K562 (cell line): Measurements from ENCODE around the gene ARHGAP30. TPM values are rescaled to one million over a fixed set of nuclear protein-coding genes. Genes with fewer than 3 reads are reported as not detected.

Experiments
- CBFA2T3 ChIP-seq: fragments of 450-650 bp; IDR thresholded peaks from 2 replicates; pipeline ENCODE4 v1.6.1; 2017
- CC2D1A ChIP-seq: fragments of 450-650 bp; IDR thresholded peaks from 2 replicates; pipeline ENCODE4 v1.6.1; 2017; ENCODE audit warnings: mild to moderate bottlenecking
- DIDO1 ChIP-seq: fragments of 450-650 bp; IDR thresholded peaks from 2 replicates; pipeline ENCODE4 v1.6.1; 2016; ENCODE audit warnings: low read depth, missing biosample characterization, missing genetic modification characterization
- ERF ChIP-seq: fragments of 450-650 bp; formaldehyde crosslinking; IDR thresholded peaks from 2 replicates; pipeline ENCODE4 v1.4.0; 2020; ENCODE audit warnings: mild to moderate bottlenecking, mixed read lengths
- ESRRB ChIP-seq: fragments of 250-450 bp; sonication (Bioruptor Pico); IDR thresholded peaks from 2 replicates; pipeline ENCODE4 v1.5.0; 2020; ENCODE audit warnings: mild to moderate bottlenecking, moderate library complexity, borderline replicate concordance
- HDAC2 ChIP-seq: fragments of 450-650 bp; IDR thresholded peaks from 2 replicates; pipeline ENCODE4 v1.6.1; 2016; ENCODE audit warnings: mild to moderate bottlenecking
- HEY1 ChIP-seq: fragments of 250-450 bp; sonication (Bioruptor Pico); IDR thresholded peaks from 2 replicates; pipeline ENCODE4 v1.5.0; 2020; ENCODE audit warnings: mild to moderate bottlenecking, moderate library complexity, borderline replicate concordance
- NCOA2 ChIP-seq, 2 experiments: fragments of 450-650 bp; IDR thresholded peaks; 2 replicates each; pipeline ENCODE4 v1.6.1; 2018; ENCODE audit warnings: mild to moderate bottlenecking in 2 of 2, moderate library complexity in 1 of 2; ENCODE audit not compliant: partially characterized antibody in 2 of 2
- PML ChIP-seq: IDR thresholded peaks from 2 replicates; pipeline ENCODE4 v1.6.1; 2012; ENCODE audit warnings: low read length, inconsistent platforms
- RB1 ChIP-seq: fragments of 450-650 bp; IDR thresholded peaks from 2 replicates; pipeline ENCODE4 v1.6.1; 2017; ENCODE audit warnings: low read depth, mild to moderate bottlenecking
- ZC3H11A ChIP-seq: IDR thresholded peaks from 2 replicates; pipeline ENCODE4 v1.6.1; 2012; ENCODE audit warnings: low read depth, low read length, improper control_type of control experiment
- ZKSCAN8 ChIP-seq: fragments of 200-800 bp; sonication (Bioruptor generic); IDR thresholded peaks from 2 replicates; pipeline ENCODE4 v1.6.1; 2016; ENCODE audit warnings: missing genetic modification characterization, missing compliant biosample characterization
- ZNF124 ChIP-seq: sonication (generic); formaldehyde crosslinking; IDR thresholded peaks from 2 replicates; pipeline ENCODE4 v1.8.1; 2022; ENCODE audit warnings: missing genetic modification reagents
- ZNF584 ChIP-seq: fragments of 200-800 bp; sonication (Bioruptor generic); IDR thresholded peaks from 2 replicates; pipeline ENCODE4 v1.6.1; 2016; ENCODE audit warnings: low read depth, mild to moderate bottlenecking, missing genetic modification characterization, missing compliant biosample characterization
- polyA plus RNA-seq, 8 experiments: library from polyadenylated mRNA; depleted of rRNA in 4 of 8; stranded (reverse) in 5 of 8; unstranded in 3 of 8; fragments of >200 nt; fragmentation: Nextera tagmentation in 2 of 8; fragmentation: Illumina TruSeq in 1 of 8; extraction: Ambion mirVana in 2 of 8; extraction: Trizol in 1 of 8; gene quantifications; 2 replicates each; pipeline versions ENCODE4 v1.2.1 to v1.2.3, GENCODE V29; 2011 to 2014; ENCODE audit warnings: inconsistent platforms in 1 of 8, missing spikeins in 1 of 8
- total RNA-seq, 7 experiments: library from RNA; depleted of rRNA in 6 of 7; stranded (reverse); fragments of >200 nt in 6 of 7; fragmentation: Illumina TruSeq in 2 of 7; extraction: Trizol in 2 of 7; gene quantifications; 2 replicates each; pipeline versions ENCODE4 v1.2.1 to v1.2.3, GENCODE V29; 2011 to 2021; ENCODE audit warnings: low replicate concordance in 1 of 7
- TF ChIP-seq, protein P1 (sequence below): fragments of 250-450 bp; sonication (Bioruptor Pico); IDR thresholded peaks from 2 replicates; pipeline ENCODE4 v1.9.0; 2021; ENCODE audit warnings: mild to moderate bottlenecking, inconsistent platforms
- TF ChIP-seq, protein P2 (sequence below): fragments of 200-600 bp; sonication (generic); IDR thresholded peaks from one replicate; pipeline ENCODE4 v1.6.1; 2012; ENCODE audit warnings: mild to moderate bottlenecking, low read depth, low read length, inconsistent platforms

The ARHGAP30 gene
- total and polyA plus RNA-seq, 9 of the 15 experiments (the other 6 are each of a cell fraction or from before 2014, with no cell fraction given), result 0.01 to 0.73 (median 0.12) TPM

DNA sequence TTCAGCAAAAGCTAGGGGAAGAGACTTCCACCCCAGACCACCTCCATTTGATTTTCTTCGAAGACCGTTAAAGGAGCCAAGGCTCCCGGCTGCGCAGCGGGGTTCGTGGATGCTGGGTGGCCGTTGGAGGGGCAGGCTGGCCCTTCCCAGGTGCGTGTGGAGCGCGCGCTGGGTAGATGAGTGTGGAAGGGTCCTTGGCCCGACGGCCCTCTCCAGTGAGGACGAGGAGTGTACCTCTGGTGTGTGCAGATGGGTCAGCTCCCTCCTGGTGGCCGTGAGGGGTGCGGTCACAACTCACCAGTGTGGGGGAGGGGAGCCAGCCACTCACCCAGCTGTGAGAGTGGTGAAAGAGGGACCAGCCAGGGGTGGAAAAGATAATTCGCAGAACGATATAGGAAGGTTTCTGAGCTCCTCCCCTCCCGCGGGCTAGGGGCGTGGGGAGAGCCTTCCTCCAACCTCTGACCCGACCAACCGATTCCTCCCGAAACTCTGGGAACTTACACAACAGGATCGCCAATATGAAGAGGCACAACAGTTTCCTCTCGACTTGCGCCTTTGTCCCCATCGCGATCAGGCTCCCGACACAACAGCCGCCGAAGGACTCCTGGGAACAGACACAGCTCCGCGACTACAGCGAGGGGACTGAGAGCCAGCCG is 49.1 kb downstream of the ARHGAP30 start, which contains the start of gene F11R (continued):
- TF ChIP-seq, protein P1, sequence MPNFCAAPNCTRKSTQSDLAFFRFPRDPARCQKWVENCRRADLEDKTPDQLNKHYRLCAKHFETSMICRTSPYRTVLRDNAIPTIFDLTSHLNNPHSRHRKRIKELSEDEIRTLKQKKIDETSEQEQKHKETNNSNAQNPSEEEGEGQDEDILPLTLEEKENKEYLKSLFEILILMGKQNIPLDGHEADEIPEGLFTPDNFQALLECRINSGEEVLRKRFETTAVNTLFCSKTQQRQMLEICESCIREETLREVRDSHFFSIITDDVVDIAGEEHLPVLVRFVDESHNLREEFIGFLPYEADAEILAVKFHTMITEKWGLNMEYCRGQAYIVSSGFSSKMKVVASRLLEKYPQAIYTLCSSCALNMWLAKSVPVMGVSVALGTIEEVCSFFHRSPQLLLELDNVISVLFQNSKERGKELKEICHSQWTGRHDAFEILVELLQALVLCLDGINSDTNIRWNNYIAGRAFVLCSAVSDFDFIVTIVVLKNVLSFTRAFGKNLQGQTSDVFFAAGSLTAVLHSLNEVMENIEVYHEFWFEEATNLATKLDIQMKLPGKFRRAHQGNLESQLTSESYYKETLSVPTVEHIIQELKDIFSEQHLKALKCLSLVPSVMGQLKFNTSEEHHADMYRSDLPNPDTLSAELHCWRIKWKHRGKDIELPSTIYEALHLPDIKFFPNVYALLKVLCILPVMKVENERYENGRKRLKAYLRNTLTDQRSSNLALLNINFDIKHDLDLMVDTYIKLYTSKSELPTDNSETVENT (CRISPR knock-in tag), result peak; percentile 87
- TF ChIP-seq ERF (CRISPR knock-in tag) (no peak), NCOA2 (IDR thresholded peaks at IDR 0.05; ENCODE audit: partially characterized antibody in 2 of 2) (no peak), DIDO1 (tag) (no peak), CBFA2T3 (peak; percentile 92), CC2D1A (peak; percentile 67), HEY1 (CRISPR knock-in tag) (no peak), PML (peak; percentile 57), ESRRB (CRISPR knock-in tag) (no peak), RB1 (peak; percentile 46; the same call in 1 of the 2 replicates), ZNF124 (CRISPR knock-in tag) (no peak), ZKSCAN8 (CRISPR knock-in tag) (no peak), HDAC2 (peak; percentile 71; the same call in 1 of the 2 replicates), ZNF584 (no peak), ZC3H11A (no peak)
- TF ChIP-seq, protein P2, sequence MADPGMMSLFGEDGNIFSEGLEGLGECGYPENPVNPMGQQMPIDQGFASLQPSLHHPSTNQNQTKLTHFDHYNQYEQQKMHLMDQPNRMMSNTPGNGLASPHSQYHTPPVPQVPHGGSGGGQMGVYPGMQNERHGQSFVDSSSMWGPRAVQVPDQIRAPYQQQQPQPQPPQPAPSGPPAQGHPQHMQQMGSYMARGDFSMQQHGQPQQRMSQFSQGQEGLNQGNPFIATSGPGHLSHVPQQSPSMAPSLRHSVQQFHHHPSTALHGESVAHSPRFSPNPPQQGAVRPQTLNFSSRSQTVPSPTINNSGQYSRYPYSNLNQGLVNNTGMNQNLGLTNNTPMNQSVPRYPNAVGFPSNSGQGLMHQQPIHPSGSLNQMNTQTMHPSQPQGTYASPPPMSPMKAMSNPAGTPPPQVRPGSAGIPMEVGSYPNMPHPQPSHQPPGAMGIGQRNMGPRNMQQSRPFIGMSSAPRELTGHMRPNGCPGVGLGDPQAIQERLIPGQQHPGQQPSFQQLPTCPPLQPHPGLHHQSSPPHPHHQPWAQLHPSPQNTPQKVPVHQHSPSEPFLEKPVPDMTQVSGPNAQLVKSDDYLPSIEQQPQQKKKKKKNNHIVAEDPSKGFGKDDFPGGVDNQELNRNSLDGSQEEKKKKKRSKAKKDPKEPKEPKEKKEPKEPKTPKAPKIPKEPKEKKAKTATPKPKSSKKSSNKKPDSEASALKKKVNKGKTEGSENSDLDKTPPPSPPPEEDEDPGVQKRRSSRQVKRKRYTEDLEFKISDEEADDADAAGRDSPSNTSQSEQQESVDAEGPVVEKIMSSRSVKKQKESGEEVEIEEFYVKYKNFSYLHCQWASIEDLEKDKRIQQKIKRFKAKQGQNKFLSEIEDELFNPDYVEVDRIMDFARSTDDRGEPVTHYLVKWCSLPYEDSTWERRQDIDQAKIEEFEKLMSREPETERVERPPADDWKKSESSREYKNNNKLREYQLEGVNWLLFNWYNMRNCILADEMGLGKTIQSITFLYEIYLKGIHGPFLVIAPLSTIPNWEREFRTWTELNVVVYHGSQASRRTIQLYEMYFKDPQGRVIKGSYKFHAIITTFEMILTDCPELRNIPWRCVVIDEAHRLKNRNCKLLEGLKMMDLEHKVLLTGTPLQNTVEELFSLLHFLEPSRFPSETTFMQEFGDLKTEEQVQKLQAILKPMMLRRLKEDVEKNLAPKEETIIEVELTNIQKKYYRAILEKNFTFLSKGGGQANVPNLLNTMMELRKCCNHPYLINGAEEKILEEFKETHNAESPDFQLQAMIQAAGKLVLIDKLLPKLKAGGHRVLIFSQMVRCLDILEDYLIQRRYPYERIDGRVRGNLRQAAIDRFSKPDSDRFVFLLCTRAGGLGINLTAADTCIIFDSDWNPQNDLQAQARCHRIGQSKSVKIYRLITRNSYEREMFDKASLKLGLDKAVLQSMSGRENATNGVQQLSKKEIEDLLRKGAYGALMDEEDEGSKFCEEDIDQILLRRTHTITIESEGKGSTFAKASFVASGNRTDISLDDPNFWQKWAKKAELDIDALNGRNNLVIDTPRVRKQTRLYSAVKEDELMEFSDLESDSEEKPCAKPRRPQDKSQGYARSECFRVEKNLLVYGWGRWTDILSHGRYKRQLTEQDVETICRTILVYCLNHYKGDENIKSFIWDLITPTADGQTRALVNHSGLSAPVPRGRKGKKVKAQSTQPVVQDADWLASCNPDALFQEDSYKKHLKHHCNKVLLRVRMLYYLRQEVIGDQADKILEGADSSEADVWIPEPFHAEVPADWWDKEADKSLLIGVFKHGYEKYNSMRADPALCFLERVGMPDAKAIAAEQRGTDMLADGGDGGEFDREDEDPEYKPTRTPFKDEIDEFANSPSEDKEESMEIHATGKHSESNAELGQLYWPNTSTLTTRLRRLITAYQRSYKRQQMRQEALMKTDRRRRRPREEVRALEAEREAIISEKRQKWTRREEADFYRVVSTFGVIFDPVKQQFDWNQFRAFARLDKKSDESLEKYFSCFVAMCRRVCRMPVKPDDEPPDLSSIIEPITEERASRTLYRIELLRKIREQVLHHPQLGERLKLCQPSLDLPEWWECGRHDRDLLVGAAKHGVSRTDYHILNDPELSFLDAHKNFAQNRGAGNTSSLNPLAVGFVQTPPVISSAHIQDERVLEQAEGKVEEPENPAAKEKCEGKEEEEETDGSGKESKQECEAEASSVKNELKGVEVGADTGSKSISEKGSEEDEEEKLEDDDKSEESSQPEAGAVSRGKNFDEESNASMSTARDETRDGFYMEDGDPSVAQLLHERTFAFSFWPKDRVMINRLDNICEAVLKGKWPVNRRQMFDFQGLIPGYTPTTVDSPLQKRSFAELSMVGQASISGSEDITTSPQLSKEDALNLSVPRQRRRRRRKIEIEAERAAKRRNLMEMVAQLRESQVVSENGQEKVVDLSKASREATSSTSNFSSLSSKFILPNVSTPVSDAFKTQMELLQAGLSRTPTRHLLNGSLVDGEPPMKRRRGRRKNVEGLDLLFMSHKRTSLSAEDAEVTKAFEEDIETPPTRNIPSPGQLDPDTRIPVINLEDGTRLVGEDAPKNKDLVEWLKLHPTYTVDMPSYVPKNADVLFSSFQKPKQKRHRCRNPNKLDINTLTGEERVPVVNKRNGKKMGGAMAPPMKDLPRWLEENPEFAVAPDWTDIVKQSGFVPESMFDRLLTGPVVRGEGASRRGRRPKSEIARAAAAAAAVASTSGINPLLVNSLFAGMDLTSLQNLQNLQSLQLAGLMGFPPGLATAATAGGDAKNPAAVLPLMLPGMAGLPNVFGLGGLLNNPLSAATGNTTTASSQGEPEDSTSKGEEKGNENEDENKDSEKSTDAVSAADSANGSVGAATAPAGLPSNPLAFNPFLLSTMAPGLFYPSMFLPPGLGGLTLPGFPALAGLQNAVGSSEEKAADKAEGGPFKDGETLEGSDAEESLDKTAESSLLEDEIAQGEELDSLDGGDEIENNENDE, result no peak
